ENCODE measurements around the gene TPCN2. TPM values are rescaled to one million over a fixed set of nuclear protein-coding genes. Genes with fewer than 3 reads are reported as not detected.

TPCN2 gene
- total RNA-seq, 1 experiment from 2014 or later, result 3.2 TPM

- no peak for DNase-seq (ENCODE audit: low read depth)
These were observed 45.6 kb downstream of the TPCN2 start for GRCh38 chr11:69094111-69094914.

- no peak for DNase-seq (ENCODE audit: low read depth)
These were observed 46.2 kb downstream of the TPCN2 start for GRCh38 chr11:69094915-69095290.

DNA sequence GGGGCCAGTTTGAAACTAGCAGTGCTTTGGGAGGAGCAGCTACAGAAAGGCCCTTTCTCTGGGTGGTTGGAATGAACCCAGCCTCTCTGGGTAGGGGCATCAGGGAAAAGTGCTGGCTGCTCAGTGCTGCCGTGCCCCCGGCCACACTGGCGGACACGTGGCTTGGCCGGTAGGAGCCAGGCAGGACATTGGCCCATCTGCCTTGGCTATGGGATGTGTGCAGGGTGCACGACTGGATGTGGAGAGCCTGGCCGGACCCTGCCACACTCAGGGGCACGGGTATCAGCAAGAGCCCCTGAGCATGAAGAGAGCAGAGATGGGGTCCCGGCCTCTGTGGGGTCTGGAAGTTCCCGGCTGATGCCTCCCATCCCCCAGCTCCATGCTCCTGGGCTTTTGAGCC is 46.6 kb downstream of the TPCN2 start:
- DNase-seq (ENCODE audit: low read depth), result no peak

- no peak for DNase-seq (ENCODE audit: low read depth)
These were observed 47.7 kb downstream of the TPCN2 start for GRCh38 chr11:69096473-69096872.

GRCh38 chr11:69097263-69097662 is 48.5 kb downstream of the TPCN2 start:
- no peak for DNase-seq (ENCODE audit: low read depth)

DNA sequence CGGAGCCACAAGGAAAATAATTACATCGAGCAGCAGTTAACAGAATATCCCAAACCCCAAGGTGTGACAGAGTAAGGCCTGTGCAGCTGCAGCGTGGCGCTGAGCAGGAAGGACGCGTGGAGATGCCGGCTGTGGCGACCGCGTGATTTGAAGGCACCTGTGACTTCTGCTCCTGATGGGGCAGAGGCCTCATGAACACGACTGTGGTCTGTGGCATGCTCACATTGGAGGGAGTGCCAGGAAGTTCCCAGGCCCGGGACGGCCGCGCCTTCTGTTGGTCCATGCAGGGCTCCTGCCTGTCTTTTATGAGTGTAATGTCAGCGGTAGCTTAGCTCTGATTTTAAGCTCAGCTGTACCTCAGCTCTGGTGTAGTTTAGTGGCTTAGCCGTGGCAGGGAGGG is 50.4 kb downstream of the TPCN2 start:
- peak; percentile 28 for DNase-seq (ENCODE audit: low read depth)

DNA sequence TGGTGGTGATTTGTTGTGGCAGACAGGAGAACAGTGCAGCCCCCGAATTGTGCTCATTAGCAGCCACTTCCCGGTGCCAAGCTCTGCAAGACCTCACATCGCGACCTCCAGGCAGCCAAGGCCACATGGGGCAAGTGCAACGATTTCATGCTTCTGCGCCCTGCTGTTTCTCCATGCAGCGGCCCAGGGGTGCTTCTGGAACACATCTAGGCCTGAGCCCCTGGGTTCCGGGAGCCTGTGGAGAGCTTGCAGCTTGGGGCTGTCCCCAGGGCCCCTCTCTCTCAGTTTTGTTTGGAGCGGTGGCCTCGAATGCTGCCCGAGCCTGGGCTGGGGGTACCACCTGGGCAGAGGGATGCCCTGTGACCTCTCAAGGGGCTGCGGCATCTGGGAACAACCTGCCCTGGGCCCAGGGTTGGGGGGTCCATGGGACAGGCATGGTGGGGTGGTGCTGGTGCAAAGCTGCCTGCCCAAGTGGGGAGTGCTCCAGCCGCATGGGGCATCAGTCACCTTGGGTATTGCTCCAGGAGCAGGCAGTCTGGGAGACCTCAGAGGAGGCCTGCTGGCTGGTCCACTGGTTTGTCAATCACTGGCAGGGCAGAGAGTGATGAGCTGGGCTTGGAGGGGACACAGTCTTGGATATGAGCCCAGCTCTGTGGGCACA is 51.9 kb downstream of the TPCN2 start:
- no peak for DNase-seq (ENCODE audit: low read depth)

DNA sequence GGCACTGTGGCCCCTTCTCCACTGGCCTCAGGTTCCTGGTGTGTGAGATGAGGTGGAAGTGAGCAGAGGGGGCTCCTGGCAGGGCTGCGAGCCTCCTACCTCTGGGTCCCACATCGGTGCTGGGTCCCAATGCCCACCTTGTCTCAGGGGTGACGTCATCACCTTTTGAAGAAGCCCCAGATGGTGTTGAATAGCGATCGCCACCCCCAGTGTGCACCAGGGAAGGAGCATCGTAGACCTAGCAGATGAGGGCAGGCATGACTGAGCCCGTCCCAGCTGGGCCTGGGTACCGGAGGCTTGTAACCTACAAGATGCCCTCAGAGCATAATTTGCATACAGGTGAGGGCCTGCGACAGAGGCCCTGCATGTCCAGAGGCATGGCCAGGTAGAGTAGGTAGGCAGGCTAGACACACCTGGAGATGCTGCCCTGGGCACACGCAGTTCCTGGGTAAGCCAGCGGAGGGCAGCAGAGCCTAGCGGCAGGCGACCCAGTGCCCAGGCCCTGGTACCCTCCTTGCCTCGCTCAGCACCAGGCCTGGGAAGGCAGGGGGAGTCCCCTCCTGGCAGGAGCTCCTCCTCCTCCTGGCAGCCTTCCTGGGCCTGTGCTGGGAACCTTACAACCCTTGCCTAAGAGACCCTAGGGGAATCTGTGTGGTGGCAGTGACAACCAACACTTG is 52.5 kb downstream of the TPCN2 start:
- peak; percentile 75 for DNase-seq (ENCODE audit: low read depth)

DNA sequence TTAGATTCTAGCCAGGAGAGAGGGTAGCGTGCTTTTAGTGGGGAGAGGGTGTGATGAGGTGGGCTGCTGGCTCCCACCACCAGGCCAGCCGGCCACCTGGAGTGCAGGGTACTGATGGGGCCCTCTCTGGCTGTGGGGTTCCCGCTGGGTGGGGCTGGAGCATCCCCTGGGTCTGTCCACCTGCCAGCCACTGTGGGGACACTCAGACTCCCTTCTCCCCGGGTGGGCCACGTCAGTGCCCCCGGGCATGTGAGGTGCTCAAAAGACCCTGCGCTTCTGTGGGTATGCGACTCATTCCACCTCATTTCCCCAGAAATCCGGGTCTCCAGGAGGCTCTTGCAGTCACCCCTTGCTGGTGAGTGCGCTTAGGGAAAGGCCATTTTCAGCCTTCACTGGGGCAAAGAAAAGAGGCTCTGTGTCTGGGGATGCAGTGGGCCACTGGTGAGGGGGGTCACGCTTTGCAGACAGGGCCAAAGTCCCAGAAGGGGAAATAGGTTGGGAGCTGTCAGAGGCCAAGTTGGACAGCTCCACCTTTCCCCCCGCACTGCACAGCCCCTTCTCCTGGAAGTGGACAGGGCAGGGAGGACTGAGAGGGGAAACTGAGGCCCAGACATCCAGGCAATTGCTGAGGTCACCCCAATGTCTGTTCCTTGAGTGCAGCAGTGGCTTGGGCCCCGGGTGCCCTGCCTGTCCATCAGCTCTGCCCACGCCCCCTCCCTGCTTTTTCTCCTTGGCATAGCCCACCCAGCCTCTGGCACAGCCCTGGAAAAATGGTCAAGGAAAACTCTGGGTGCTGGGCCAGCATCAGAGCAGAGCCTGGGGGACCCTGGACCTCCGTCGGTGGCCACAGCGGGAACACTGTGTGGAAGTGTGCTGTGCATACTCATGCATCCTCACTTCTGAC is 53.3 kb downstream of the TPCN2 start:
- DNase-seq (ENCODE audit: low read depth), result no peak

DNA sequence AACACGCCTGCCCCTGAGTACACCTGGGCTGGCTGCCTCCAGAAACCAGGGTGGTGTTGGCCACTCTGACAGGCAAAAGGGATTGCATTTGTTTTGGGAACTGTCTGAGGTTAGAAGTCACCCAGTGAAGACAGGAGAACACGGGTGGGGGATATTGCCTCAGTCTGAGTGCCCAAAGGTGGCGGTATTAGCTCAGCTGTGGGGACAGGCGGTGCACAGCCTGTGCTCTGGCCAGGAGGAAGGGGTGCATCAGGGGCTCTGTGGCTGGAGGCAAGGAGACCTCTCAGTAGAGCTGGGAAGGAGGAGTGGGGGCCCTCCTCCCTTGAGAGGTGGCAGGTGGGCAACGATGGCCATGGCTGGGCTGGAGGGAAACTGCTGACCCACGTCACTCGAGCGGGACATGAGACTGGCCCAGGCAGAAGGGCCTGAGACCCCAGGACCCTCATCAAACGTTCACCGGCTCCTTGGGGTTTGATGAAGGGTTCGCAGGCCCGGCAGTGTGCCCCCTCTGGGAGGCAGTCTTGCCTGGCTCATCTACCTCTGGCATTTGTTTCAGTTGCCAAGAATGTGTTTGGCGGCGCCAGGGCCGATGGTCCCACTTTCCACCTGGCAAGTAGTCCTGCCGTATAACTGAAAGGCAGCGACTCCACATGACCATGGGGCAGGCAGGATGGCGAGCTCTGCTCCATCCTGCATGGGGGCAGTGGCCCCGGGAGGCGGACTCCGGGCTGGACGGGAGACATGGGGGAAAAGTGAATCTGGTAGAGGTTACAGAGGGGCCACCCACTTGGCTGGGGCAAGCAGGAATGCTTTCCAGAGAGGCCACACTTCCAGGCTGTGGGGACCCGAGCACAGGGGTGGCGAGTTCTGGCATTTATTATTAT is 54.2 kb downstream of the TPCN2 start:
- DNase-seq (ENCODE audit: low read depth), result peak; percentile 27

GRCh38 chr11:69104212-69104855 is 55.6 kb downstream of the TPCN2 start:
- DNase-seq (ENCODE audit: low read depth), result no peak

- no peak for DNase-seq (ENCODE audit: low read depth)
These were observed 56.2 kb downstream of the TPCN2 start for GRCh38 chr11:69104856-69105395.

DNA sequence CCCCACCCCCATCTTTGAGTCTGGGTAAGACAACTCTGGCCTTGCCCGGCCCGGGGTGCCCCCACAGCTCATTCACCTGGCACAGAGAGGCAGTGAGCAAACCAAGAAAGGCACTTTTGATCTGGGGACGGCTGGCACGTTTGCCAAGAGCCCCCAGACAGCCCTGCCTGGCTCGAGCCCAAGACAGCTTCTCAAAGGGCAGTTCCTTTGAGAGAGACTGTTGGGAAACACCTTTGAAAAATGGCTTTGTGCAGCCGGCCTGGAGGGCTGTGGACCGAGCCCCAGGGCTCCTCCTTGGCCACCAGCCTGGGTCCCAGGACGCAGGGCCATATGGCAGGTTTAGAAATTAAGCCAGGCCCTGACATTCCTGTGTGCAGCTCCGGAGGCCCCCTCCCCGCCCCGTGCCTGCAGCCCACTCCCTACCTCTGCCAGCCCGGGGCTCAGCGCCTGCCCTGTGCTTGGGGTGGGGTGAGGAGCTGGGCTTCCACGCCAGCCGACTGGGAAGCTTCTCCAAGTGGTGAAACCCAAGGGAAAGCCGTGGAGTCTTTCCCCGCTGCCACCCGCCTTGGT is 56.8 kb downstream of the TPCN2 start:
- DNase-seq (ENCODE audit: low read depth), result no peak

- no peak for DNase-seq (ENCODE audit: low read depth)
These were observed 57.5 kb downstream of the TPCN2 start for GRCh38 chr11:69106031-69106811.

- DNase-seq (ENCODE audit: low read depth), result no peak
These were observed 58.7 kb downstream of the TPCN2 start for GRCh38 chr11:69107413-69107812.

GRCh38 chr11:69108030-69108429 is 59.3 kb downstream of the TPCN2 start:
- no peak for DNase-seq (ENCODE audit: low read depth)

- no peak for DNase-seq (ENCODE audit: low read depth)
These were observed 59.8 kb downstream of the TPCN2 start for GRCh38 chr11:69108559-69108958.

DNA sequence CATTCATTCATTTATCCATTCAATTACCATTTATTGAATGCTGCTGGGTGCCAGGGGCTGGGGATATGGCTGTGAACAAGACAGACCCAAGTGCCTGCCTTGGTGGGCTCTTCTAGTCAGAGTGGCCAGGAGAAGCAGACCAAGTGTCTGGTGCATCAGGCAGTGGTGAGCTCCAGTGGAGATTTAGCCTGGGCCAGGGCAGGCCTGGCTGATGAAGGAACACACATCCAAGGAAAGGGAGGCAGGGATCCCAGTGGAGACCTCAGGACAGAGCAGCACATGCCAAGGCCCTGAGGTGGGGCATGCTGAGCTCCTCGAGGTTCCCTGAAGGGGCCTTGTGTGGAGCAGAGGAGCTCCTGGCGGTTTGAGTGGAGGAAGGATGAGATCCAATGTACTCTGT is 60.4 kb downstream of the TPCN2 start:
- no peak for DNase-seq (ENCODE audit: low read depth)

DNA sequence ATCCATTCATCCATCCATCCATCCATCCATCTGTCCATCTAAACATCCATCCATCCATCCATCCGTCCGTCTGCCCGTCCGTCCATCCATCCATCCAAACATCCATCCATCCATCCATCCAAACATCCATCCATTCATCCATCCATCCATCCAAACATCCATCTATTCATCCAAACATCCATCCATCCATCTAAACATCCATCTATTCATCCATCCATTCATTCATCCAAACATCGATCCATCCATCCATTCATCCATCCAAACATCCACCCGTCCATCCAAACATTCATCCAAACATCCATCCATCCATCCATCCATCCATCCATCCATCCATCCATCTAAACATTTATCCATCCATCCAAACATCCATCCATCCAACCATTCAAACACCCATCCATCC is 61.7 kb downstream of the TPCN2 start:
- DNase-seq (ENCODE audit: low read depth), result no peak

Data from RPMI7951 (cell line).